KOPT-K1 (cell line): Measurements from ENCODE around the gene CGNL1.

Source experiments
- H3K27ac ChIP-seq: fragments of 200-600 bp; sonication (generic); 2 replicates; pipeline ENCODE4 v1.5.1; 2016; ENCODE audit warnings: antibody characterized with exemption, mild to moderate bottlenecking, low read depth, low read length; ENCODE audit not compliant: poor library complexity, severe bottlenecking
- H3K36me3 ChIP-seq: fragments of 200-600 bp; sonication (generic); 2 replicates; pipeline ENCODE4 v1.5.1; 2017; ENCODE audit warnings: antibody characterized with exemption, mild to moderate bottlenecking, low read length, moderate library complexity; ENCODE audit not compliant: insufficient read depth
- H3K9me3 ChIP-seq: fragments of 200-600 bp; sonication (generic); 2 replicates; pipeline ENCODE4 v1.5.1; 2017; ENCODE audit warnings: antibody characterized with exemption, low read length, mild to moderate bottlenecking; ENCODE audit not compliant: insufficient read depth, poor library complexity, severe bottlenecking

CGNL1 gene

DNA sequence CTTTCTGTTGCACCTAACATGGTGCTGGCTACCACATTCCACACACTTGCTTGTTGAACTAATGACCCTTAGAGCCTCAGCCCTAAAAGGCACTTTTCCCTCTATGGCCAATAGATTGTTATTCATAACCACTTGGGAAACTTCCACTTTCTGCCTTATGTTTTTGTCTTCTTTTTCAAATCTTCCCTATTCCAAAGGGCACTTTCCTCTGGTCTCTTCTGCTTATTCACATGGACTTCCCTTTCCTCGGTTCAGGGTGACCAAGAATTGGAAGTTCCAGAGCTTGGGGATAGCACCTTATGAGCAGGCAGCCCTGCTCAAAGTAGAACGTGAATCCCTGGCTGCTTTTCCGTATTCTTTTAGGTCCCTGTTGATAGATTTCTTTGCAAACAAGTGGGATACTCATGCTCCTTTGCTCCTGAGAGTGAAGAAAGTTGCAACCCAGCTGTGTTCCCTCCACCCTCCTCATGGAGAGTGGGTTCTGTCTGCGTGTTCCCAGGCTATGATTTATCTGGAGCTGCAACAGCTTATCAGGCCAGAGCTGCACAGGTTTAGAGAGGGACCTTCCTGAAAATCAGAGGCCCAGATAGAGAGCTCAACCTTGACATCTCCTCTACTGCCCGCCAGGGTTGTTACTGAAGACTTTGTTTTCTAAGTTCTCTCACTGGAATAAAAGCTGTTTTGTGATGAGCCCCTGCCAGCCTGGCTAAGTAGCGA, 156.6 kb downstream of the CGNL1 start:
- Histone ChIP-seq H3K9me3 (no peaks in the 10 kb centered on the region), H3K27ac (no peak overlapping the region), H3K36me3 (no peaks in the 10 kb centered on the region)

DNA sequence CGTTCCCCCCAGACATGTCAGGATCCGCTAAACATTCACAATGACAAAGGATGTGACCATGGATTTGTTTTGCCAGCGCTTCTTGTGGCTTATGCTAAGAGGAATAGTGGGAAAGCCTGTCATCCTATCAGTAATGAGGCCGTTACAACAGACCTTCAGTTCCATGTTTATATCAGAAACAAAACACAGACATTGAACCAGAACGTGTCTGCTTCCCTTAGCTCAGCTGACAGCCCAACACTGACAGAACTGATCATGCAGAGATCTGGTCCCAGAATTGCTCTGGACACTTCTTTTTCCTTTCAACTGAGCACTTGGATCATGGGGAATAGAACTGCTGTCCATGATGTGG, 157.1 kb downstream of the CGNL1 start:
- Histone ChIP-seq H3K36me3 (no peaks in the 10 kb centered on the region), H3K27ac (no peak overlapping the region), H3K9me3 (no peaks in the 10 kb centered on the region)

DNA sequence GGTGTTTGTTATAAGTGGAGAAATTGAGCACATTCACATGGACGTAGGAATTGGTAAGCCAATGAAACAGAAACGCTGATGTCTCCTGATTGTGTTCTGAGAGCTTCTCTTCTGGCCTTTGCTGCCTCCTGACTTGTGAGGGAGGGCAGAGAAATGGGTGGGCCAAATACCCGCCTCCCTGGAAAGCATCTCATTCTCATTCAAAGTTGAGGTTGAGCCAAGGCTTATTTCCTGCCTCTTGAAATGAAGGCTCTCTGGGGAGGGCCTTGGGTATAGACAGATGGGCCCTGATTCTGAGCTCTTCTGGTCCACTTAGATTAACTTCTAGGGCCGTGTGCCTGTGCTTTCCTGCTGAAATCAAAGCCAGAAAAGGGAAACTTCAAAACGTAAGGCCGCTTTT, 158.0 kb downstream of the CGNL1 start:
- Histone ChIP-seq H3K27ac (no peak overlapping the region), H3K9me3 (no peaks in the 10 kb centered on the region), H3K36me3 (no peaks in the 10 kb centered on the region)

DNA sequence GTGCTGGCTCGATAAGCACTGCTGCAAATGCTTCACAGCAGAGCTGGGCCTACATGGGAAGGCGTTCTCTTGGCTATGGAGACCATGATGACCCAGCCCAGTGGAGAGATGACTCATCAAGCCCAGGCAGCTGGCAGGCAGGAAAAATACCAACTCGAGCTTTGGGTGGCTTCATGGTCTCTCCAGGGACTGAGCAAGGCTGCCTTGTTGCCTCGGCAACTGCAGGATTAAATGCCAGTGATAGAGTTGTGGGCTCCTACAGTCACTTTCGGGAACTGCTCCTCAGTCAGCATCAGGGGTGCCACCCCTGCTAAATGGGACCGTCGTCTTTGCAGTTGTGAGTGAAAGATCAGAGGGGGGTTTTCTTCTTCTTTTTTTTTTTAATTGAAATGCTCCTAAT, 160.8 kb downstream of the CGNL1 start:
- Histone ChIP-seq H3K36me3 (no peaks in the 10 kb centered on the region), H3K27ac (no peak overlapping the region)

DNA sequence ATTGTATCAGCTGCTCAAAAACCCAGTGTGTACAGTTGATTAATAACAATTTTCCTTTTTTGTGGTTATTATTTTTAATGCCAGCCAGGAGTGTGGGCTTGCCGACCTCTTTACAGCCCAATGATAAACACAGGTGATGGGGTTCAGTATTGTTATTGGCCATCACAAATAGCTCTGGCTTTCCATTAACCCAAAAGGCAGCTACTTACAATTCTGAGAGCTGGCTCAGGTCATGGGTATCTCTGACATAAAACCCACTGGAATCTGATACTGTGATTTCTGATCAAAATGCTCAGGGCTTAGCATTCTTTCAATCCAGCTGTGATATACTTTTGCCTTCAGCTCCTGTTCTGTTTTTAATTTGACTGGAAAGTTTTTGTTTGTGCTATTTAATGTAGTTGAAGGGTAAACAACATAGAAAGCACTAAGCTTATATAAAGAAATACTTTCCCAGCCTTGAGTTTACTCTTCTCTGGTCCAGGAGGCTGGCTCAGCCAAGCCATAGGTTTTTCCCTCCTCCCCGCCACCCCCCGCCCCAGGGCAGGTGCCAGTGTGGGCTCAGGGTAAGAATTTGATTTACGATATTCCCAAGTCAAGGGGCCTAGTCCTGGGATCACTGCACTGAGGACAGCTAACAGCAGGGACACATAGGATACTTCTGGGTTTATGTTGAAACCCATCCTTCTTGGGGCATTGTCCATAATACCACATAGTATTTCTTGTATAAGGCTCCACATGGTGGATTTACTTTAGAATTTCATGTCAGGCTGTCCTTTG, 161.4 kb downstream of the CGNL1 start:
- H3K27ac ChIP-seq, result no peak overlapping the region
- no peaks in the 10 kb centered on the region for H3K36me3 ChIP-seq
- no peaks in the 10 kb centered on the region for H3K9me3 ChIP-seq

More for the DNA sequence above, 160.8 kb downstream of the CGNL1 start:
- no peaks in the 10 kb centered on the region for H3K9me3 ChIP-seq

DNA sequence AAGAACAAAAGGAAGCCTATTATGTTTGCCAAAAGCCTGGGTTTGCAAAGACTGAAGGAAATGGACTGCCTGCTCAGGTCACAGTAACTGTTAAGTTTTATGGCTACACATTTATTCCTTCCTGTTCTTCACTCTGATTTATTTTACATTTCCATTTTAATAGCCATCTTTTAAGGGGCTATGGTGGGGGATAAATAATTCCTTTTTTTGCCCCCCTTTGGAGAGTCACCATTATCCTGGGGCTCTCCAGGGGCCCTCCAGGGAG, 161.9 kb downstream of the CGNL1 start:
- Histone ChIP-seq H3K9me3 (no peaks in the 10 kb centered on the region), H3K27ac (no peak overlapping the region), H3K36me3 (no peaks in the 10 kb centered on the region)

DNA sequence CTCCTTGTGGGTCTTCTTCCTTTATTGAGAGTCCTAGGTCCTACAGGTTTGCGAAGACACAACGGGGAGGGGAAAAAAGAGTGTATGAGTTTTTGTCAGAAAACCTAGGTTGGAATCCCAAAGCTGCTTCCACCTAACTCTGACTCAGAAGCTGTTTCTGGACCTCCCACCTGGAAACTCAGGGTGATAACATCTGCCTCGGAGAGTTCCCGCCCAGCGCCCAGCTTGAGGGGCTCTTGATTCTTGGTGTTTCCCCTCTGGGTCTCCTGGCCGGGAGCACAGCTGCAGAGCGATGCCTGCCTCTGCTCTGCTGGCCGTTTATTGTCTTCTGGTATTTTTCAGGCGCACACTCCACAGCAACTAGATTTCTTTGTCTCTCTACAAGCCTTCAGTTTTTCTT, 162.5 kb downstream of the CGNL1 start:
- no peaks in the 10 kb centered on the region for H3K9me3 ChIP-seq
- no peak overlapping the region for H3K27ac ChIP-seq
- H3K36me3 ChIP-seq, result no peaks in the 10 kb centered on the region

DNA sequence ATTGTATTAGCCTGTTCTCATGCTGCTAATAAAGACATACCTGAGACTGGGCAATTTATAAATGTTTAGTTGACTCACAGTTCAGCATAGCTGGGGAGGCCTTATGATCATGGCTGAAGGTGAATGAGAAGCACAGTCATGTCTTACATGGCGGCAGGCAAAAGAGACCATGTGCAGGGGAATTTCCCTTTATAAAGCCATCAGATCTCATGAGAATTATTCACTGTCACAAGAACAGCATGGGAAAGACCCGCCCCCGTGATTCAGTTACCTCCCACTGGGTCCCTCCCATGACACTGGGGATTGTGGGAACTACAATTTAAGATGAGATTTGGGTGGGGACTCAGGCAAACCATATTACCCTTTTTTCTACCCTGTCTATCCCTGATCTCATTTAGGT, 163.9 kb downstream of the CGNL1 start:
- no peaks in the 10 kb centered on the region for H3K36me3 ChIP-seq
- H3K9me3 ChIP-seq, result no peaks in the 10 kb centered on the region
- no peak overlapping the region for H3K27ac ChIP-seq

DNA sequence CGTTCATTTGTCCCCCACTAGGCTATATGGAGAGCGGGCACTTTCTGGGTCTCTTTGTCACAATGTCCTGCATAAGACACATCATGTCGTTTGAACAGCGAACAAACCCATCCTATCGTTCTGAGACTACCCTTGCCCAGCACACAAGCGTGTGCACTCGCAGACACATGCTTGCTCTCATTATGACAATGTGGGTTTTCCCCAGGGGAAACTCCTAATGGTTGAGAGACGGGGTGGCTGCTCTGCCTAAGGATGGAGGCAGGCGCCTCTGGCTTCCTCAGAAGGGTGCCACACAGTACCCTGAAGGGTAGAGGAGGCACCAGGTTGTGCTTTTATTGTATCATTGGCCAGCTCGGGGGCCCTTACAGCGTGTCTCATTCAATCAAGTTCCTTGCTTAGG, 164.4 kb downstream of the CGNL1 start:
- H3K27ac ChIP-seq, result no peak overlapping the region
- no peaks in the 10 kb centered on the region for H3K9me3 ChIP-seq
- H3K36me3 ChIP-seq, result no peaks in the 10 kb centered on the region

DNA sequence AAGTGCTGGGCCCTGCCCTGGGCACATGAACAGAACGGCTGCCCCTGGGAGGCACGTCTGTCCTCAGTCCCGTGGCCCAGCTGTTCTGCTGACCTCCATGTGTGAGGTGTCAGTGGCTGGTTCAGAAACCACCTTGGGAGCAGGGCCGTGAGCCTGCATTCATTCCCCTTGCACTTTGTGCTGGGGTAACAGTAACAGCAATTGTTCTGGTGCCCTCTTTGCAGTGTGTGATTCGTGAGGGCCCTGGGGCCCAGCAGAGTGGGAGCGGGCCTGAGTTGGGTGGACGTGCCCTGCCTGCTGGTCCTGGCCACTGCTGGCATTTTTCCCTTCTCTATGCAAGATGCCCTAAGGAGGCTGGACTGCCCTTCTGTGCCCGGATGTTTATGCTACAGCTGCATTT, 165.0 kb downstream of the CGNL1 start:
- no peak overlapping the region for H3K27ac ChIP-seq
- no peaks in the 10 kb centered on the region for H3K9me3 ChIP-seq
- no peaks in the 10 kb centered on the region for H3K36me3 ChIP-seq

DNA sequence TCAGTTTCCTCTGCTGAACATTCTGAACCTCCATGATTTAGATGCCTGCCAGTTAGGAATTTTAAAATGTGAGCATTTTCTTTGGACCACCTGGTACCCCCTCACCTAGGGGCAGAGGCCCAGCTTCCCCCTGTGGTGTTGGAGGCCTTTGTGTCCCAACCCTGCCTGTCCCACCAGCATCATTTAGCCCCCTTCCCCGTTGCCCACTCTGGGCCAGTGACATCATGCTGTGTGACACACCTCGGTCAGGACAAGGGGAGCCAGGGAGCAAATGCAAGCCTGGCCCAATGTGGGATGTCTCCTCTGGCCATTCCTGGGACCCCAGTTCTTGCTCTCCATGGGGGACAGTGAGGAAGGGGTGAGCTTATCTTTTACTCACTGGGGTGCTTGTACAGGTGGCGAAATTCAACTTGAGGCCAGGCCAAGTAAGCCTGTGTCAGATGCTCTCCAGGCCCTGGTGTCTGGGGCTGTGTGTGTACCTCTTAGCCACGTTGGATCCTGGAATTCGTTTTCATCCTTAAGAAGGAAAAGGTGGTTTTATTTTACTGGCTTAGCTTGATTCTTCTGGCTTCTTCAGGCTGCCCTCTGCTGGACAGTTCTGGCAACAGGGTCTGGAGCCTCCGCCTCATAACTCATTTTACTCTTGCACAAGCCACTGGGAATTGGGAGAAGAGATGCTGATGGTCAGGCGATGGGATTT, 165.7 kb downstream of the CGNL1 start:
- no peaks in the 10 kb centered on the region for H3K9me3 ChIP-seq
- H3K36me3 ChIP-seq, result no peaks in the 10 kb centered on the region
- H3K27ac ChIP-seq, result no peak overlapping the region

DNA sequence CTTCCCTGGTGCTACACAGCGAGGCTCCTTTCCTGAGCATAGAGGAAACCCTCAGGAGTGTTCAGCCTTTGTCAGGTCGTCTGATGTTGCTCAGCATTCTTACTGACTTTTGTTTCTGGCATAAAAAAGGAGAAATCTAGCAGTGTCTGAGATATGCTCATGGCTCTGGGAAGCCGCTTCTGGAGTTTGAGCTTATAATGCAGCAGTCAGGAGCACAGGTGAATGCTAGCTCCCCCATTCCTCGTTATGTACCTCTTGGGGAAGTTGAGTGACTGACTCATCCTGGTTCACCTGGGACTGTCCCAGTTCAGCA, 166.2 kb downstream of the CGNL1 start:
- Histone ChIP-seq H3K27ac (no peak overlapping the region), H3K36me3 (no peaks in the 10 kb centered on the region), H3K9me3 (no peaks in the 10 kb centered on the region)

DNA sequence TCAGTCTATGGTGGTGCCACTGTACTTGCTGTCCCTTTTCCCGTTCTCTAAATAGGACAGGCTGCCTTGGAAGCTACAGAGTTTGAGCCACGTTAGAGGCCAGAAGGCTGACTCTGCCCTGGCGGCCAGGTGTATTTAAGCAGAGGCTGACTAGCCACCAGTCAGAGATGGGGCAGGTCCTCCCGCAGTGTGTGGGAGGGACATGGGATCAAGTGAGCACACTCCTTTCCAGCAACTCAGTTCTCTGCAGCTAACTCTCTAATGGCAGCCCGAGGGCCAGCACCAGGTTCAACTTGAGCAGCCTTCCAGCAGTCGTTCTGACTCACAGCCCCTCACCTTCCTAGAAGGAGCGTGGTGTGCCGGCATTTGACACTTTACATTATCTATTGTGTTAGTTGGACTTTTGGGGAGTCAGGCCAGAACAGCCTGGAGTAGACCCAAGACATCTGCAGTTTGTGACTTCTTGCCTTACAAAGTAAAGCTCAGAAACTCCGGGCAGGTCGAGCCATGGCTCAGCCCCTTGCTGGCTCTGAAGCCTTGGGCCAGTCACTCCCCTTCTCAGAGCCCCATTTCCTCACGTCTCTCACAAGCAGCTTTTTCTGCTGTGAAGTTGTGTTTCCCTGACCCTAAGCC, 168.7 kb downstream of the CGNL1 start:
- no peak overlapping the region for H3K27ac ChIP-seq
- H3K36me3 ChIP-seq, result no peaks in the 10 kb centered on the region
- H3K9me3 ChIP-seq, result no peaks in the 10 kb centered on the region

DNA sequence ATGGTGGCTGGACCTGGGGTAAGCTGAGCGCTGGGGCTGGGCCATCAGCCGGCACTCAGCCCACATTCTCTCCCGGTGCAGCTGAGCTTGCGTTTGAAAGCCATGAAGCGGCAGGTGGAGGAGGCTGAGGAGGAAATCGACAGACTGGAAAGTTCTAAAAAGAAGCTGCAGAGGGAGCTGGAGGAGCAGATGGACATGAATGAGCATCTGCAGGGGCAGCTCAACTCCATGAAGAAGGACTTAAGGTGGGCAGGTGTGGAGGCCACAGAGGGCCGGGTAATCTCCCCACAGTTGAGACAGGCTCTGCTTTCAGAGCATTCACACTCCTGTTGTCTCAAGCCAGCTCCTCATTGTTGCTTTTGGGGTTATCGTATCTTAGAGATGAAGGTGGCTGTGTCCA, 169.7 kb downstream of the CGNL1 start:
- H3K36me3 ChIP-seq, result no peaks in the 10 kb centered on the region
- H3K9me3 ChIP-seq, result no peaks in the 10 kb centered on the region
- H3K27ac ChIP-seq, result no peak overlapping the region

DNA sequence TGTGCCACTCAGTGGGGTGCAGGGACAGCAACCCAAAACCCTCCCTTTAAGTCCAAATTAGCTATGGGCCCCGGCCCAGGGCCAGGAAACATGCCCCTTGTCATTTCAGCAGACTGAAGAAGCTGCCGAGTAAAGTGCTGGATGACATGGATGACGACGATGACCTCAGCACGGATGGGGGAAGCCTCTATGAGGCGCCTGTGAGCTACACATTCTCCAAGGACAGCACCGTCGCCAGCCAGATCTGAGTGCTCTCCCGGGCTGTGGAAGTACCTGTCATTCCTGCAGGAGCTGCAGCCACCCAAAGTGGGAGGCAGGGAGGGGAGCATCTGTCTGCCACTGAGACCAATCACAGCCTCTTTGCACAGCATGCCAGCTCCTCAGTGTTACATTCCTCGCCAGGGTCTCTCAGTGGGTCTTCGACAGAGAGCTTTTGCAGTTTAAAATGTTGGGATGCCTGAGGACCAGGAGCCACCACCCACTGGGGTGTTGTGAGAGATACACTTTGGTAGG, 171.0 kb downstream of the CGNL1 start:
- no peak overlapping the region for H3K27ac ChIP-seq
- H3K9me3 ChIP-seq, result no peaks in the 10 kb centered on the region
- H3K36me3 ChIP-seq, result no peaks in the 10 kb centered on the region
